Gastroesophageal sphincter (tissue), 3 donors: ENCODE results near the gene GRB7.

Experiments
- POLR2A ChIP-seq, 2 donors: fragments of 450-650 bp; IDR thresholded peaks; one replicate each; pipeline ENCODE4 v1.6.1; 2017; ENCODE audit warnings: antibody characterized with exemption in 2 of 2, mild to moderate bottlenecking in 2 of 2, moderate library complexity in 1 of 2
- TF ChIP-seq, protein P1 (sequence below), 4 experiments: fragments of 200-600 bp in 2 of 4; fragments of 450-650 bp in 2 of 4; sonication (generic) in 1 of 4; IDR thresholded peaks; one replicate each; pipeline ENCODE4 v1.5.1; 2017 to 2019; ENCODE audit warnings: antibody characterized with exemption in 4 of 4, mild to moderate bottlenecking in 2 of 4, moderate library complexity in 2 of 4

GRCh38 chr17:39740357-39741111 lies 2.8 kb downstream of the GRB7 start:
- TF ChIP-seq, protein P1, sequence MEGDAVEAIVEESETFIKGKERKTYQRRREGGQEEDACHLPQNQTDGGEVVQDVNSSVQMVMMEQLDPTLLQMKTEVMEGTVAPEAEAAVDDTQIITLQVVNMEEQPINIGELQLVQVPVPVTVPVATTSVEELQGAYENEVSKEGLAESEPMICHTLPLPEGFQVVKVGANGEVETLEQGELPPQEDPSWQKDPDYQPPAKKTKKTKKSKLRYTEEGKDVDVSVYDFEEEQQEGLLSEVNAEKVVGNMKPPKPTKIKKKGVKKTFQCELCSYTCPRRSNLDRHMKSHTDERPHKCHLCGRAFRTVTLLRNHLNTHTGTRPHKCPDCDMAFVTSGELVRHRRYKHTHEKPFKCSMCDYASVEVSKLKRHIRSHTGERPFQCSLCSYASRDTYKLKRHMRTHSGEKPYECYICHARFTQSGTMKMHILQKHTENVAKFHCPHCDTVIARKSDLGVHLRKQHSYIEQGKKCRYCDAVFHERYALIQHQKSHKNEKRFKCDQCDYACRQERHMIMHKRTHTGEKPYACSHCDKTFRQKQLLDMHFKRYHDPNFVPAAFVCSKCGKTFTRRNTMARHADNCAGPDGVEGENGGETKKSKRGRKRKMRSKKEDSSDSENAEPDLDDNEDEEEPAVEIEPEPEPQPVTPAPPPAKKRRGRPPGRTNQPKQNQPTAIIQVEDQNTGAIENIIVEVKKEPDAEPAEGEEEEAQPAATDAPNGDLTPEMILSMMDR (IDR thresholded peaks at IDR 0.05): no peak
- no peak for TF ChIP-seq POLR2A (IDR thresholded peaks at IDR 0.05)
